K562 (cell line): ENCODE measurements around the gene GRAMD1B. TPM values are rescaled to one million over a fixed set of nuclear protein-coding genes. Genes with fewer than 3 reads are reported as not detected.

Experiments
- ATAC-seq: fragments of 200-7000 bp; cut with Tn5 transposase; 3 replicates; pipeline ENCODE4 v1.9.1; 2020; ENCODE audit warnings: moderate library complexity
- BruUV-seq: library from RNA; stranded (reverse); fragments of 400-500 nt; replicated peaks from 2 replicates; lab custom pipeline; 2021; lab: Mats Ljungman, UMichigan
- CTCF ChIA-PET: fragments of 300-600 bp; formaldehyde crosslinking; extraction: SDS; loops from one replicate; lab custom pipeline; 2021; ENCODE audit warnings: low intra/inter-chr PET ratio; lab: Yijun Ruan, JAX
- POLR2A ChIA-PET: fragments of 300-600, 350-650 bp; sonication (Branson Sonifier 250); formaldehyde crosslinking; extraction: SDS; loops from one replicate; lab custom pipeline; 2021; ENCODE audit warnings: antibody characterized with exemption, inconsistent platforms; lab: Yijun Ruan, JAX
- DNase-seq, 4 experiments: peaks; one replicate each; pipeline versions ENCODE4 v3.0.0 to v3.0.0-alpha.2; 2011 to 2018; ENCODE audit warnings: low spot score in 3 of 4, mixed read lengths in 3 of 4; ENCODE audit errors: extremely low read depth in 1 of 4
- FAIRE-seq: peaks from 2 replicates; lab custom pipeline; 2011; peaks lifted over from hg19 to GRCh38; lab: Jason Lieb, UNC
- H2AFZ ChIP-seq: 2 replicates; pipeline ENCODE4 v1.6.0; 2011; ENCODE audit warnings: low read depth, low read length, control low read depth, inconsistent platforms
- H3K27ac ChIP-seq: fragments of 200-600 bp; 3 replicates; pipeline ENCODE4 v1.8.0; 2011; ENCODE audit warnings: low read depth, mild to moderate bottlenecking, control low read depth, inconsistent platforms, low read length, moderate library complexity, mixed read lengths; ENCODE audit errors: extremely low read depth
- H3K27me3 ChIP-seq, 2 experiments: fragments of 300-600 bp in 1 of 2; 2 replicates in 1 of 2; 3 replicates in 1 of 2; pipeline versions ENCODE4 v1.6.0 to v1.8.0; 2011; ENCODE audit warnings: inconsistent platforms in 2 of 2, low read length in 2 of 2, mild to moderate bottlenecking in 1 of 2, mixed read lengths in 1 of 2, moderate library complexity in 1 of 2; ENCODE audit not compliant: control insufficient read depth in 2 of 2, insufficient read depth in 2 of 2
- H3K36me3 ChIP-seq: fragments of 300-600 bp; 3 replicates; pipeline ENCODE4 v1.8.0; 2011; ENCODE audit warnings: mild to moderate bottlenecking, low read length, inconsistent platforms; ENCODE audit not compliant: control insufficient read depth, insufficient read depth
- H3K4me1 ChIP-seq, 2 experiments: fragments of 200-600 bp in 1 of 2; replicated peaks in 1 of 2; 2 replicates in 1 of 2; 3 replicates in 1 of 2; pipeline versions ENCODE4 v1.5.1 to v1.8.0; 2011; ENCODE audit warnings: inconsistent platforms in 2 of 2, low read length in 2 of 2, mild to moderate bottlenecking in 1 of 2, mixed read lengths in 1 of 2, moderate library complexity in 1 of 2; ENCODE audit not compliant: control insufficient read depth in 2 of 2, insufficient read depth in 2 of 2
- H3K4me2 ChIP-seq: 2 replicates; pipeline ENCODE4 v1.6.1; 2011; ENCODE audit warnings: low read length, control low read depth, inconsistent platforms, mixed read lengths; ENCODE audit not compliant: insufficient read depth
- H3K4me3 ChIP-seq: fragments of 200-600 bp; sonication (generic), shearing (Covaris generic); 2 replicates; pipeline ENCODE4 v1.5.1; 2016; ENCODE audit warnings: control low read depth, inconsistent platforms
- H3K79me2 ChIP-seq: fragments of 200-600 bp; 3 replicates; pipeline ENCODE4 v1.8.0; 2011; ENCODE audit warnings: low read length, inconsistent platforms; ENCODE audit not compliant: control insufficient read depth, insufficient read depth
- H3K9ac ChIP-seq, 2 experiments: 2 replicates each; pipeline versions ENCODE4 v1.6.0 to v1.6.1; 2011; ENCODE audit warnings: low read depth in 2 of 2, low read length in 2 of 2, control low read depth in 1 of 2, inconsistent platforms in 1 of 2, mild to moderate bottlenecking in 1 of 2, mixed read lengths in 1 of 2; ENCODE audit not compliant: insufficient read depth in 1 of 2
- H3K9me1 ChIP-seq: one replicate; pipeline ENCODE4 v1.6.0; 2011; ENCODE audit warnings: inconsistent platforms, mild to moderate bottlenecking, low read length, moderate library complexity; ENCODE audit not compliant: control insufficient read depth, insufficient read depth
- H3K9me3 ChIP-seq: replicated peaks from 2 replicates; pipeline ENCODE4 v1.5.1; 2011; ENCODE audit warnings: low read depth, low read length, inconsistent platforms; ENCODE audit not compliant: control insufficient read depth, insufficient read depth
- H4K20me1 ChIP-seq: replicated peaks from 2 replicates; pipeline ENCODE4 v1.6.1; 2011; ENCODE audit warnings: low read length, inconsistent platforms, mixed read lengths; ENCODE audit not compliant: control insufficient read depth, insufficient read depth
- CBX2 ChIP-seq: fragments of 200-600 bp; sonication (generic); IDR thresholded peaks from one replicate; pipeline ENCODE4 v1.6.1; 2012; ENCODE audit warnings: mild to moderate bottlenecking, low read length, inconsistent platforms; ENCODE audit not compliant: insufficient read depth, poor library complexity, severe bottlenecking
- CSDE1 ChIP-seq, 2 experiments: fragments of 450-650 bp; IDR thresholded peaks; 2 replicates each; pipeline ENCODE4 v1.6.1; 2016; ENCODE audit warnings: mild to moderate bottlenecking in 1 of 2
- MYNN ChIP-seq, 2 experiments: sonication (generic); formaldehyde crosslinking in 1 of 2; IDR thresholded peaks; 2 replicates each; pipeline versions ENCODE4 v1.5.0 to v1.6.1; 2016 to 2020; ENCODE audit warnings: antibody characterized with exemption in 1 of 2, missing genetic modification reagents in 1 of 2
- SNRNP70 ChIP-seq: fragments of 200-400 bp; formaldehyde crosslinking; optimal IDR thresholded peaks from 2 replicates; pipeline ENCODE3; 2017; ENCODE audit warnings: low read depth, low read length
- TCF7L2 ChIP-seq: fragments of 150-350 bp; IDR thresholded peaks from 2 replicates; pipeline ENCODE4 v1.6.1; 2016; ENCODE audit warnings: low read depth, mild to moderate bottlenecking, low read length, moderate library complexity
- TRIM28 ChIP-seq: fragments of 450-650 bp; IDR thresholded peaks from 2 replicates; pipeline ENCODE4 v1.6.1; 2017
- ZNF232 ChIP-seq: sonication (generic); formaldehyde crosslinking; IDR thresholded peaks from 2 replicates; pipeline ENCODE4 v1.8.0; 2022; ENCODE audit warnings: mild to moderate bottlenecking, missing genetic modification reagents
- in situ Hi-C: fragments of 300-500 bp; cut with MboI; formaldehyde crosslinking; loops from 4 replicates; pipeline ENCODE4 v1.15.0; 2018; ENCODE audit warnings: inconsistent platforms, mixed read lengths
- intact Hi-C: fragments of 100-400 bp; cut with micrococcal nuclease; formaldehyde crosslinking; loops from 2 replicates; pipeline ENCODE4 v1.14.2; 2022
- polyA plus RNA-seq, 8 experiments: library from polyadenylated mRNA; depleted of rRNA in 4 of 8; stranded (reverse) in 5 of 8; unstranded in 3 of 8; fragments of >200 nt; fragmentation: Nextera tagmentation in 2 of 8; fragmentation: Illumina TruSeq in 1 of 8; extraction: Ambion mirVana in 2 of 8; extraction: Trizol in 1 of 8; gene quantifications; 2 replicates each; pipeline versions ENCODE4 v1.2.1 to v1.2.3, GENCODE V29; 2011 to 2014; ENCODE audit warnings: inconsistent platforms in 1 of 8, missing spikeins in 1 of 8
- total RNA-seq, 7 experiments: library from RNA; depleted of rRNA in 6 of 7; stranded (reverse); fragments of >200 nt in 6 of 7; fragmentation: Illumina TruSeq in 2 of 7; extraction: Trizol in 2 of 7; gene quantifications; 2 replicates each; pipeline versions ENCODE4 v1.2.1 to v1.2.3, GENCODE V29; 2011 to 2021; ENCODE audit warnings: low replicate concordance in 1 of 7
- TF ChIP-seq, protein P1 (sequence below): fragments of 250-450 bp; sonication (Bioruptor Pico); IDR thresholded peaks from 2 replicates; pipeline ENCODE4 v1.8.0; 2021; ENCODE audit warnings: borderline replicate concordance, mild to moderate bottlenecking, moderate library complexity; ENCODE audit not compliant: poor library complexity, severe bottlenecking
- TF ChIP-seq, protein P2 (sequence below): fragments of 250-450 bp; sonication (Bioruptor Pico); IDR thresholded peaks from 2 replicates; pipeline ENCODE4 v1.5.0; 2020; ENCODE audit warnings: mild to moderate bottlenecking, borderline replicate concordance

The GRAMD1B gene
- total and polyA plus RNA-seq, 9 of the 15 experiments (the other 6 are each of a cell fraction or from before 2014, with no cell fraction given): 0.31 TPM; not detected in 8

DNA sequence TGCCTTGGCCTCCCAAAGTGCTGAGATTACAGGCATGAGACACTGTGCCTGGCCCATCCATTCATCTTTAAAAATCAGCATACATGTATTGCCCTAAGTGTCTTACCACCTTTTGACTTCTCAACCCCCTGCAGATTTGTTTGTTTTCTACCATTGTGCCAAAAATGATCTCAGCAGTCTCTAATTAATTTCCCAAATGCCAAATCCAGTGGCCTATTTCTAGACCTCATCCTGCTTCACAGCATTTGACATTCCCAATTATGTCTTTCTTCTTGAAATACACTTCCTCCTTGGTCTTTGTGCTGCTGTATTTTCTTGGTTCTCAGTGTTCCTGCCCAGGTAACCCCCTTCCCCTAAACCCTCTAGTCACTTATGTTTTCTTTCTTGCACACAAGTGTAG is 46.0 kb upstream of the GRAMD1B start:
- intact Hi-C loops: no loop called here
- H3K79me2 ChIP-seq: no peaks in the 10 kb centered on the region
- DNase-seq (no peak), FAIRE-seq (no peak), ATAC-seq (no peak)
- in situ Hi-C loops: no loop called here
- no peaks in the 10 kb centered on the region; the same call in 1 of the 2 replicates for H4K20me1 ChIP-seq
- no peak overlapping the region for H3K27ac ChIP-seq
- H3K9ac ChIP-seq: no peak overlapping the region
- H2AFZ ChIP-seq: no peak overlapping the region
- POLR2A ChIA-PET: no interaction called here
- no peaks in the 10 kb centered on the region for H3K9me3 ChIP-seq
- H3K4me3 ChIP-seq: no peak overlapping the region
- CTCF ChIA-PET: no interaction called here
- H3K9me1 ChIP-seq: no peaks in the 10 kb centered on the region
- no peaks in the 10 kb centered on the region for H3K27me3 ChIP-seq
- no peaks in the 10 kb centered on the region for H3K4me1 ChIP-seq
- no peak overlapping the region for H3K4me2 ChIP-seq
- TF ChIP-seq, protein P1, sequence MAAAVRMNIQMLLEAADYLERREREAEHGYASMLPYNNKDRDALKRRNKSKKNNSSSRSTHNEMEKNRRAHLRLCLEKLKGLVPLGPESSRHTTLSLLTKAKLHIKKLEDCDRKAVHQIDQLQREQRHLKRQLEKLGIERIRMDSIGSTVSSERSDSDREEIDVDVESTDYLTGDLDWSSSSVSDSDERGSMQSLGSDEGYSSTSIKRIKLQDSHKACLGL (CRISPR knock-in tag): no peak
- TF ChIP-seq SNRNP70: no peak
- no peak for TF ChIP-seq CSDE1 (IDR thresholded peaks at IDR 0.05)
- TF ChIP-seq MYNN (IDR thresholded peaks at IDR 0.05): no peak
- TF ChIP-seq MYNN (CRISPR knock-in tag; IDR thresholded peaks at IDR 0.05): no peak
- TF ChIP-seq CBX2: no peak
- no peak for TF ChIP-seq ZNF232 (CRISPR knock-in tag)
- no peak for TF ChIP-seq TRIM28
- TF ChIP-seq, protein P2, sequence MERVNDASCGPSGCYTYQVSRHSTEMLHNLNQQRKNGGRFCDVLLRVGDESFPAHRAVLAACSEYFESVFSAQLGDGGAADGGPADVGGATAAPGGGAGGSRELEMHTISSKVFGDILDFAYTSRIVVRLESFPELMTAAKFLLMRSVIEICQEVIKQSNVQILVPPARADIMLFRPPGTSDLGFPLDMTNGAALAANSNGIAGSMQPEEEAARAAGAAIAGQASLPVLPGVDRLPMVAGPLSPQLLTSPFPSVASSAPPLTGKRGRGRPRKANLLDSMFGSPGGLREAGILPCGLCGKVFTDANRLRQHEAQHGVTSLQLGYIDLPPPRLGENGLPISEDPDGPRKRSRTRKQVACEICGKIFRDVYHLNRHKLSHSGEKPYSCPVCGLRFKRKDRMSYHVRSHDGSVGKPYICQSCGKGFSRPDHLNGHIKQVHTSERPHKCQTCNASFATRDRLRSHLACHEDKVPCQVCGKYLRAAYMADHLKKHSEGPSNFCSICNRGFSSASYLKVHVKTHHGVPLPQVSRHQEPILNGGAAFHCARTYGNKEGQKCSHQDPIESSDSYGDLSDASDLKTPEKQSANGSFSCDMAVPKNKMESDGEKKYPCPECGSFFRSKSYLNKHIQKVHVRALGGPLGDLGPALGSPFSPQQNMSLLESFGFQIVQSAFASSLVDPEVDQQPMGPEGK (CRISPR knock-in tag): no peak
- no peak for TF ChIP-seq TCF7L2
- H3K36me3 ChIP-seq: no peaks in the 10 kb centered on the region
- BruUV-seq: no TSS peak
